Fibroblast of the aortic adventitia (primary cell): ENCODE data around the gene INTS6L. TPM values are rescaled to one million over a fixed set of nuclear protein-coding genes. Genes with fewer than 3 reads are reported as not detected.

Source experiments
- DNase-seq: peaks from one replicate; pipeline ENCODE4 v3.0.0-alpha.2; 2010; ENCODE audit warnings: low read depth
- H3K4me3 ChIP-seq: 2 replicates; pipeline ENCODE4 v1.5.1; 2011; ENCODE audit warnings: low read depth, mild to moderate bottlenecking, control low read depth, low read length, moderate library complexity
- CTCF ChIP-seq: IDR thresholded peaks from 2 replicates; pipeline ENCODE4 v1.5.1; 2011; ENCODE audit warnings: mild to moderate bottlenecking, low read length, control low read depth, inconsistent platforms; ENCODE audit not compliant: insufficient read depth
- total RNA-seq: library from RNA; depleted of rRNA; stranded (reverse); fragments of >200 nt; gene quantifications from 2 replicates; pipeline ENCODE4 v1.2.3, GENCODE V29; 2012; ENCODE audit warnings: low replicate concordance

INTS6L gene
- total RNA-seq, 1 donor = 3.3 TPM

DNA sequence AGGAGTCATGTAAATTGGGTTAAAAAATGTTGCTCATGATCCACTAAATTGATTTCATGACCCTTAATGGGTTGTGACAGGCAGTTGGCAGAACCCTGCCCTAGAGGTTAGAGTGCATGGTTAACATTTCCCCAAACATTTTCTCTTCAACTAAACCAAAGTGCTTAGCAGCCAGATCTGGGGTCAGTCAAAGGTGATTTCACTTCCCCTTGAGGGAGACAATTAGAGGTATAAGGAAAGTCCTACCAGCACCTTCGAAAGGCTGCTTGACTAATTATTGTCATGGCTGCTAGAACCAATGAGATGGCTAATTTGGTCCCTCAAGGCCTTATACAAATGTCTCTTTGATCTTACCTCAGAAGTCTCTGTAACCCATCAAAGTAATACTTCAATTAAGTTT, 30.9 kb upstream of the INTS6L start:
- no peak for DNase-seq
- TF ChIP-seq CTCF = no peak

DNA sequence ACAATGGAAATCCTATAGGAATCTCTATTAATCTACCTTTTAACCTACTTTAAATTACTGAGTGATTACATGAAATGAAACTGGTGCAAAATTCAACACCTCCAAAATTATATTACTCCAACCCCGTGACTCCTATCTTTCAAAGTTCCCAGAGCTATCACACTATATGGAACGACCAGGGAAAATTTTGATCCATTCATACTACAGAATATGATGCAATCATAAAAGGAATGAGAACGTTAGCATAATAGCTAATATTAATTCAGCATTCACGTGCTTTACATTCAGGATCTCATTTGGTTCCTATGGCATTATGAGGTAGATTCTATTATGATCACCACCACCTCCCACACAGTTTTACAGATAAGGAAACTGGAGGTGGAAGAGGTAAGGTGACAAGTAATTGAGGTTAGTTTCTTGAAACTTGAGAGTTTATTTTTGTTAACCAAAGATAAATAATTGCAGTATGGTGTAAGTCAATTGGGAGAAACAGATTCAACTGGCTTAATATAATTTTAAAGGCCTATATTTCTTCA, 29.4 kb upstream of the INTS6L start:
- no peak overlapping the region for H3K4me3 ChIP-seq
- no peak for DNase-seq
- no peak for TF ChIP-seq CTCF

More for the DNA sequence above, 30.9 kb upstream of the INTS6L start:
- no peak overlapping the region for H3K4me3 ChIP-seq

DNA sequence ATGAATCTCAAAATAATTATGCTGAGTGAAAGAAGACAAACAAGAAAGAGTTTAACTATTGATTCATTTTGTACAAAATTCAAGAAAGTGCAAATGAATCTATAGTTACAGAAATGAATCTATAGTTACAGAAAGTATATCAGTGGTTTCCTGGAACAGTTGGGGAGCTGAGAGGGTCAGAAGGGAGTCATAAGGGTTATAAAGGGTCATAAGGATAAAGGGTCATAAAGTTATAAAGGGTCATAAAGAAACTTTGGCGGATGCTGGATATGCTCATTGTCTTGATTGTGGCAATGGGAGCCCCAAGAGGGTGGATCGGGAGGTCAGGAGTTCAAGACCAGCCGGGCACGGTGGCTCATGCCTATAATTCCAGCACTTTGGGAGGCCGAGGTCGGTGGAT, 26.0 kb upstream of the INTS6L start:
- H3K4me3 ChIP-seq = no peak overlapping the region
- DNase-seq = no peak
- no peak for TF ChIP-seq CTCF

GRCh38 chrX:135497736-135498135, 22.7 kb upstream of the INTS6L start:
- DNase-seq = no peak
- TF ChIP-seq CTCF = no peak
- no peak overlapping the region for H3K4me3 ChIP-seq

DNA sequence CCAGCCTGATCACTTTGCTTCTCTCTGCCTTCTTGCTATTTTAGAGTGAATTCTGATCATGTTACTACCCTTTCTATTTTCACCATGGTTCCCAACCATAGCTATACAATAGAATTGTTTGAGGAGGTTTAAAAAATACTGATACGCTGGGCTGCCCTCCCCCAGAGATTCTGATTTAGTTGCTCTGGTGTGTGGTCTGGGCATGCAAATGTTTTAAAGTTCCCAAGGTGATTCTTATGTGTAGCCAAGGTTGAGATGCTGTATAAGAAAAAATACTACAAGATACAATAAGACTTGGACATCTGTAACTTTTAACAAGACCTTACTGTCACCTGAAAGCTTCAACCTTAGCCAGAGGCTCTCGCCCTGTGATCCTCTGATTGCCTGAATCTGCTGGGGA, 22.2 kb upstream of the INTS6L start:
- no peak for TF ChIP-seq CTCF
- no peak overlapping the region for H3K4me3 ChIP-seq
- no peak for DNase-seq

- peak; percentile 17 for DNase-seq
- TF ChIP-seq CTCF = no peak
- no peak overlapping the region for H3K4me3 ChIP-seq
These were observed 15.1 kb upstream of the INTS6L start for GRCh38 chrX:135505351-135505750.

DNA sequence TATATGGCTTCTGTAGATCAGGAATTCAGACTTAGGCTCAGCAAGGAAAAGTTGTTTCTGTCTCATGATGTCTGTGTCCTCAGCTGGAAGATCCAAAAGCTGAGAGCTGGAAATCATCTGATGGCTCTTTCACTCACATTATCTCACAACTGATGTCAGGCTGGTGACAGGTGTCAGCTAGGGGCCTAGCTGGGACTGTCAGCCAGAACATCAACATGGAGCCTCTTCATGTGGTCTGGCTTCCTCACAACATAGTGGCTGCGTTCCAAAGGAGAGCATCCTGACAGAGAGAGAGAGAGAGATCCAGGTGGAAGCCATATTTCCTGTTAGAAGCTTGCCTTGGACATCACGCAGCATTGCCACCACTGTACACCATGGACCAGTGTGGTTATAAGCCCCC, 10.6 kb upstream of the INTS6L start:
- H3K4me3 ChIP-seq = no peak overlapping the region
- no peak for TF ChIP-seq CTCF
- DNase-seq = no peak
